Stimulated activated CD4-positive, alpha-beta T cell treated with anti-CD3 and anti-CD28 coated beads, Interleukin-1b, Interleukin-23, amount 100 ng/mL, for 24 hours (primary cell): ENCODE measurements around the gene D2HGDH.
"Not testable (repeated sequence)": the region's sequence is repeated elsewhere in the genome, so short reads cannot be mapped to it uniquely, and the experiment has no call there.

Experiments used
- DNase-seq, 4 experiments: peaks; one replicate each; pipeline ENCODE4 v3.0.0-alpha.2; 2020; ENCODE audit warnings: low read depth in 4 of 4, low spot score in 1 of 4

D2HGDH gene

DNA sequence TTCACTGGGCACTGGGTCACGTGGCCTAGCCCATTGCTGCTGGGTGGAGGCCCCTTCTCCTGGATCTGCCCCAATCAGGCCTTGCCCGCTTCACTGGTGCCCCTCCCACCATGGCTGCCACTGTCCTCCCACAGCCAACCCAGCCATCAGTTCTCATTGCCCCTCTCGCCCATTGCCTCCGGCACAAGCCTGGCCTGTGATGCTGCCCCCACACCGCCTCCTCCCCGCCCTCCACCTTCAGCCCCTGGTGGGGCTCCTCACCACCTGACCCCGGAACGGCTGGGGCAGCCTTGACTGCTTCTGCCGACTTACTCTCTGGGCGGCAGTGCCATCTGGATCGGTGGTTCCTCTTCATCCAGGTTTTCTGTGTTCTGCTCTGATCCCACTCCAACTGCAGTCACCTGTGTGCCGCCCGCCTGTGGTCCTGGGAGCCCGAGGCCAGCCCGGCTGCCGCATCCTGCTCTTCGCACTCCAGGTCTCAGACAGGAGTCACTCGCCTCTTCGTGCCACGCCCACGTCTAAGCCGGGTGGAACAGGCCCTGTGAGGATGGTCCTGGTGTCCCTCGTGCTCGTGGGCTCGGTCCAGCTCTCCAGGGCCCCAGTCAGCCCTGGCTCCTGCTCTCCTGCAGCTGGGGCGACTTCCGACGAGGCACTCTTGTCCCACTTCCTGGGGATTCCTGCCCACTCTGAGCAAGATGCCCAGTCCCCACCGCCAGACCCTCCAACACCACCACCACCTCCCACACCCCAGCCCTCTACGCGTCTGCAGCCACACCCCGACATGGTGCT is 14.2 kb downstream of the D2HGDH start:
- no peak for DNase-seq

DNA sequence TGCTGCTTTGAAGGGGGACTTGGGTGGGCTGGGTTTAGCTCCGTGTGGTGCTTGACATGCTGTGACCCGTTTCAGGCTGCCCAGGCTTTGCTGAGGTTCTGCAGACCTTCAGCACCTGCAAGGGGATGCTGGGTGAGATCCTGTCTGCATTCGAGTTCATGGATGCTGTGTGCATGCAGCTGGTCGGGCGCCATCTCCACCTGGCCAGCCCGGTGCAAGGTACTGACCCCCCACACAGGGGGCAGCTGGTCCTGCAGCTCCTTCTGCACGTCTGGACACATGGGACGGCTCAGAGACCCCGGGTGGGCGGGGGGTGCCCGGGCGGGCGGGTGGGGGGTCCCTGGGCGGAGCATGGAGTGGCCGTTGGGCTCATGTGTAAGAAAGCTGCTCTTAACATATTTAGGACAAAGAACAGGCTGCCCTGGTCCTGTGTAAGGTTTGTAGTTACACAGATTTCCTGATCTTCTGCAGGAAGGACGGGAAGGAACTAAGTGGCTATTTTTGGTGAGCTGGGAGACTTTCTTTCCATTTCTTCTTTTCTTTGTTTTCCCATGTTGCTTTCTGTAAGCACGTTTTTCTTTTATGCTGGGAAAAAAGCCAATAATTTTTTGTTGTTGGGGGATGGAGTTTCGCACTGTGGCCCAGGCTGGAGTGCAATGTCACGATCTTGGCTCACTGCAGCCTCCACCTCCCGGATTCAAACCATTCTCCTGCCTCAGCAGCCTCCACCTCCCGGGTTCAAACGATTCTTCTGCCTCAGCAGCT is 15.8 kb downstream of the D2HGDH start:
- DNase-seq: no peak

GRCh38 chr2:241751152-241751551 is 16.7 kb downstream of the D2HGDH start:
- no peak for DNase-seq

- no peak for DNase-seq
Measured at GRCh38 chr2:241751776-241752175, 17.3 kb downstream of the D2HGDH start.

- no peak for DNase-seq
Measured at GRCh38 chr2:241752253-241752652, 17.8 kb downstream of the D2HGDH start.

GRCh38 chr2:241752689-241753276 is 18.4 kb downstream of the D2HGDH start:
- DNase-seq: no peak

DNA sequence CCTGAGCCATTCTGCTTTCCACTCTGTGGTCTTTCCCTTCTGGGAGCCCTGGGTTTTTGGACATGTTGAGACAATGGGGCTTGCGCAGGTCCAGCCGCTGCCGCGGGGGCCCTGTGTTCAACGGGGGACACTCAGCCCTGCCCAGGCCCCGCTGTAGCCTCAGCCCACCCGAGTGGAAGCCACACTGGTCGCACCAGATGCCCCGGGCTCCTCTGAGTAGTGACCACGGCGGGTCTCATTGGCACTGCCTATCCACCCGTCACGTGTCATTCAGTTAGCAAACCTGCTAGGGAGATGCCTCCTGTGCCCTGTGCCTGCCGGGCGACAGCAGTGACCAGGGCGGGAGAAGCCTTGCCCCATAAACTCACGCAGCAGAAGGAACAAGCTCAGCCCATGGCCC is 19.1 kb downstream of the D2HGDH start:
- no peak for DNase-seq

DNA sequence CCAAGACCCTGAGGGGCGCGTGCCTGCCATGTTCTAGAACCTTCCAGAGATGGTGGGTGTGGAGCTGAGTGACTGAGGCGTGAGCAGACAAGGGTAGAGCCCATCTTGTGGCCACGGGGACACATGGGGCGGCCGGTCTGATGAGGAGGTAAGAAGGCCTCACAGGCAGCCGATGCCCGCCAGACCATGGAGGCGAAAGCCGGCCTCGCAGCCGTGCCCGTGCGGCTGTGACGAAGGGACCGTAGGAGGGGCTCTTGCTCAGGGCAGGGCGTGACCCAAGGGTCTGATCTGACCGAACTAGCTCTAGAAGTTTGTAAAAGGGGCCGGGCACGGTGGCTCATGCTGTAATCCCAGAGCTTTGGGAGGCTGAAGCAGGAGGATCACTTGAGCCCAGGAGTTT is 19.6 kb downstream of the D2HGDH start:
- DNase-seq: no peak

DNA sequence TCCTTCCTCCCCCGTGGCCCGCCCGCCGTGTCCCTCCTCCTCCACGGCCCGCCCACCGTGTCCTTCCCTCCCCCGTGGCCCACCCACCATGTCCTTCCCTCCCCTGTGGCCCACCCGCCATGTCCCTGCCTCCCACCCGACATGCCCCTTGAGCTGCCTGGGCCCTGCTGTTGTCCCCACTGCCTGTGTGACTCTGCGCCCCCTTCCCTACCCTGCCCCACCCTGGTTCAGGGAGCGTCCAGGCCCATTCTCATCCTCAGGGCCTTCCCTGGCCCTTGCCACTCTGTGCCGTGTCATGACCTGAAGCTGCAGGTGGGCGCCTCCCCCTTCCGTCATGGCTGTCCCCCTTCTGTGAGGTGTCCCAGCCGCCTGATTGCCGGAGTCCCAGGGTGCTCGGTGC is 20.7 kb downstream of the D2HGDH start:
- no peak for DNase-seq

GRCh38 chr2:241755777-241756176 is 21.3 kb downstream of the D2HGDH start:
- no peak for DNase-seq

GRCh38 chr2:241759067-241759807 is 24.8 kb downstream of the D2HGDH start:
- no peak for DNase-seq

GRCh38 chr2:241759893-241760292 is 25.5 kb downstream of the D2HGDH start:
- not testable (repeated sequence) for DNase-seq

DNA sequence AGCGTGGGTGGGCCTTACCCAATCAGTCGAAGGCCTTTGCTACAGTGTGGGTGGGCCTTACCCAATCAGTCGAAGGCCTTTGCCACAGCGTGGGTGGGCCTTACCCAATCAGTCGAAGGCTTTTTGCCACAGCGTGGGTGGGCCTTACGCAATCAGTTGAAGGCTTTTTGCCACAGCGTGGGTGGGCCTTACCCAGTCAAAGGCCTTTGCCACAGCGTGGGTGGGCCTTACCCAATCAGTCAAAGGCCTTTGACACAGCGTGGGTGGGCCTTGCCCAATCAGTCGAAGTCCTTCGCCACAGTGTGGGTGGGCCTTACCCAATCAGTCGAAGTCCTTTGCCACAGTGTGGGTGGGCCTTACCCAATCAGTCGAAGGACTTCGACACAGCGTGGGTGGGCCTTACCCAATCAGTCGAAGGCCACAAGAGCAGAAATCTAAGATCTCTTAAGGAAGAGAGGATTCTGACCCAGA is 25.9 kb downstream of the D2HGDH start:
- no peak for DNase-seq

DNA sequence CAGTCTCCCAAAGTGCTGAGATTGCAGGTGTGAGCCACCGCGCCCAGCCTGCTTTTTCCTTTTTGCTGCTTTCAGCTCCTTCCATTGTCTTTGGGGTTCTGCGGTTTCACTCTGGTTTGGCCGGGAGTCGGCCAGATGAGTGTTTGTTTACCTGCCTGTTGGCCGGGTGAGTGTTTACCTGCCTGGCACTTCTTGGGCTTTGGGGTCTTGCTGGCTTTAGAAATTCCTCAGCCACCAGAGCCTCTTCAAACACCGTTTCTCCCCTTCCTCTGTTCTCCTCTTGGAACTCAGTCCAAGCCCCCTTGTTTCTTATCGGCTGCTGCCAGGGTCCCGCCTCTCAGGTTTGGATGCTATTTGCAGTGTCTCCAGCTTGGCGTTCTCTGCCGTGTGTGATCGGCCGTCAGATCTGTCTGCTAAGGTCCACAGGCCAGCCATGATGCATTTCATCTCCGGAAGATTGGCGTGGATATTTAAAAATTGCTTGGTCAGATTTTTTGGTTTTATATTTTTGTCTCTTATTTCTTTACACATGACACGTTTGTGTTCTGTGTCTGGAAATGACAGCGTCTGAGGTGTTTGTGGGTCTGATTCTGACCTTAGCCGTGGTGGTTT is 28.0 kb downstream of the D2HGDH start:
- DNase-seq: no peak

DNA sequence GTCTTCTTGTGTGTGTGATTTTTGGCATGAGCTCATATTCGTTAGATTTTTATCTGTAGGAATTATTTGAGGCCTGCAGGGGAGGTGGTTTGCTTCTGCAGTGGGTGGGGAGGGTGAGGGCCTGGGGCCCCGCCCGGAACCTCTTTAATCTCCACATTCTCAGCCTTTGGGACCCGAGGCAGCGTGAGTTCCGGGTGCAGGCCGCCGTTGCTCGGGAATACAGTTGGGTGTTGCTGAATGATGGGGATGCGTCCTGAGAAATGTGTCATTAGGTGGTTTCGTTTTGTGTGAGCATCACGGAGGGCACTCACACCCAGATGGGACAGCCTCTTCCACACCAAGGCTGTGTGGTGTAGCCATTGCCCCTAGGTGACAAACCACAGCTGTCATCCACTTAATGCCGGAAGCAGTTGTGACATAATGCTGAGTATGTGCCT is 28.5 kb downstream of the D2HGDH start:
- DNase-seq: peak in 1 of 4 experiments; percentile 24

DNA sequence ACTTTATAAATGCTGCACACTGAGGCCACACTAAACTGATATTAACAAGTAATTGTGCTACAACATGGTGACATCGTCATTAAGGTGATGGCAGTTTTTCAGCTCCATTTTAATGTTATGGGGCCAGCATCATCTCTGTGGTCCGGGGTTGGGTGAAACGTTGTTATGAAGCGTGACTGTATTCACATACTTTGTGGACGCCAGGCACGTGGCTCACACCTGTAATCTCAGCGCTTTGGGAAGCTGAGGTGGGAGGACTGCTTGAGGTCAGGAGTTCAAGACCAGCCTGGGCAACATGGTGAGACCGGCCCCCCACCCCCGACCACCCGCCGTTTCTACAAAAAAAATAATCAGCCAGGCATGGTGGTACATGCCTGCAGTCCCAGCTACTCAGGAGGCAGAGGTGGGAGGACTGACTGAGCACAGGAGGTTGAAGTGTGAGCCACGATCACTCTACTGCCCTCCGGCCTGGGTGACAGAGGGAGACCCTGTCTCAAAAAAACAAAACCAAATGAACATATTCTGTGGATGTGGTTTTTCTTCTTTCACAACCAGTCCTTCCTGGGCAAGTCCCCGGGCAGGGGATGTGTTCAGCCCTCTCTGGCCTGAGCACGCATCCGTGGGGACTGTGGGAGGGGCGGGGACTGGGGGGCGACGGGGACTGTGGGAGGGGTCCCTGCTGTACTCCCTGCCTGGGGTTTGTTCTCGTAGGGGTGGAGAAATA is 29.3 kb downstream of the D2HGDH start:
- DNase-seq: no peak

GRCh38 chr2:241764275-241765241 is 30.1 kb downstream of the D2HGDH start:
- no peak for DNase-seq

DNA sequence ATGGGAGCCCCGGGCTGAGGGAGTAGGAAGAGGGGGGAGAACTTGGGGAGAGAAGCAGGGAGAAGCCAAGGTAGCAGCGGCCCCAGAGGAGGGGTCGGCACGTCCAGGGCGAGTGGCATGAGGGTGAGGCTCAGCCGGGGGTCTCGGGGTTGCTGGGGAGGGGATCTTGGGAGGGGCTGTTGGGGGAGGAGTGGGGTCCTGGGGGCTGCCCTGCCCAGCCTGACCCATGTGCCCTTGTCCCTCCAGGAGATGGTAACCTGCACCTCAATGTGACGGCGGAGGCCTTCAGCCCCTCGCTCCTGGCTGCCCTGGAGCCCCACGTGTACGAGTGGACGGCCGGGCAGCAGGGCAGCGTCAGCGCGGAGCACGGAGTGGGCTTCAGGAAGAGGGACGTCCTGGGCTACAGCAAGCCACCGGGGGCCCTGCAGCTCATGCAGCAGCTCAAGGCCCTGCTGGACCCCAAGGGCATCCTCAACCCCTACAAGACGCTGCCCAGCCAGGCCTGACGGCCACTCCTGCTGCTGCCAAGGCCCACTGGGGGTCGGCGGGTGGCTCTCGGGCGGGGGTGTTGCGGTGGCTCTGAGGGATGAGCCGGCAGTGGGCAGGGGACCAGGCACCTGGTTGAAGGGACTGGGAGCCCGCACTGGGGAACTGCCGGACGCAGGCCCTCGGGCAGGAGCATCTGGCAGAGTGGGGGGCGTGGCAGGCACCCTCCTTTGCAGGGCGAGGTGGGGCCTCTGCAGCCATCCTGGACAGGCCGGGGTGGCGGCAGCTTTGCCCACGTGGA is 33.2 kb downstream of the D2HGDH start:
- no peak for DNase-seq
